HL-60/S4 (cell line): Measurements from ENCODE around the gene TGFB2.

Experiments used
- in situ Hi-C: fragments of 300-500 bp; cut with MboI; formaldehyde crosslinking; loops from 2 replicates; pipeline ENCODE4 v1.14.3; 2022; ENCODE audit warnings: low sequenced_read_pairs

Gene TGFB2

DNA sequence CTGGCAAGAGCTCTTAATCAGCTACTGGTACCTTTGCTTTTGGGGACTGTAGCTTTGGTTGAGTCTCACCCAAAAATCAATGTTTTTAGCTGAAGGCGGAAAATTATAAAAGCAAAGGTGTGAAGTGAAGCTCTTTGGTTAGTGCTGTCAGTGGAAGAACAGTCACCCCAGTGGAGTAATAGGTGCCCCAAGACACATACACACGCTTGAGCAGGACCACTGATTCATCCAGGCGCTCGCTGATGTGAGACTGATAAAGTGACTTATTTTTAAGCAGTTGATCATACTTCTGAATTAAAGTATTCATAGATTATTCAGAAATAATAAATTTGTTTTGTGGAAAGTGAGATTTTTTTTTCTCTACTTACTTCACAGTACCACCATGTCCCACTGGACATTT is 37.1 kb downstream of the TGFB2 start:
- in situ Hi-C loops = no loop called here

GRCh38 chr1:218383051-218383450 is 37.9 kb downstream of the TGFB2 start:
- in situ Hi-C loops = no loop called here

DNA sequence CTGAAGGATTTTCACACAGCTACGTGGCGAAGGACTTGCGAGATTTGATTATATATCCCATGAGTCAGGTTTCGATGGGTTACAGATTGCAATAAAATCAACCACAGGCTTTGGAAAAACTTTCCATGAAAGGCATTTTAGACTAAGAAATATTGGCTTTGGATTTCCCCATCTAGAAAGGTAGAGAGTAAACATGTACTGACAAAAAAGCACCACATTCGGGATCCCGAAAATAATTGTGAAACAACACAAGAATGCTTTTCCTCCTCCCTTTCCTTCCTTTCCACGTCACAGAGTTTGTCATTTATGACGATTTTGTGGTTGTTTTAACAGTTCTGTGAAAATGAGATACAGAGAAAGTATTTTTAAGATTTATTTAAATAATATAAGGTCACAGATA is 38.5 kb downstream of the TGFB2 start:
- in situ Hi-C loops = no loop called here

DNA sequence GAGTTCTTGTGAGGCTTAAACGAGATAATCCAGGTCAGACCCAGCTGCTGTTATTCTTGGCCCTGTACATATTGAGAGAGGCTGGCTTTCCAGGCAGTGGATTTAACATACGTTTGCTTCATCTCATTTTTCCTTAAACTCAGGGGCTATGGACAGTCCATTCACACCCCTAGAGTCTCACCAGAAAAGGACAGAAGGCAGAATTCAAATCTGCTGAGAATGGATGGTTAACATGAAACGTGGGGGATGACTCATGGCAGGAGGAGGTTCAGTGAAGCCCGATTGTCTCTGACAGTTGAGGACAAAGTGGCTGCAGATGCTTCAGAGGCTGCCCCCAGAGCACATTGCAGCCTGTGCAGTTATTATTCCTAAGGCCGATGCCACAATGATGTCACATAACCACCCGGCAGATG is 39.5 kb downstream of the TGFB2 start:
- in situ Hi-C loops = no loop called here

- in situ Hi-C loops = no loop called here
These were observed 43.5 kb downstream of the TGFB2 start for GRCh38 chr1:218388591-218388990.

DNA sequence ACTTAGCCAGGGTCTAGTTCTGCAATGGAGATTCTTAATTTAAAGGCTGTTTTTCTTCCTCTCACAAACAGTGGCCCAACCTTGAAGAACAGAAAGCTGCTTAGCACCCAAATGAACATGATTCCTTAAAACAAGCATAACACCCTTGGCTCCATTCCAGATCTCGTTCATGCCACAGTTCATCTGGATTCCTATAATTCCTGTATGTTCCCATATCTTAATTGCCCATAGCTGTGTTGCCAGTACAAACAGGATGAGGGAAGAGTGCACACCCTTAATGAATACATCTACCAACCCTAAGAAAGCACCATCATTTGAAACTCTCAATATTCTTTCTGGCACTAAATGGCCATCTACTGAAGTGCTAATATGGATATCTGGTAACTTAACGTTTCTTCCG is 45.5 kb downstream of the TGFB2 start:
- in situ Hi-C loops = no loop called here

GRCh38 chr1:218392780-218393179 is 47.6 kb downstream of the TGFB2 start:
- in situ Hi-C loops = no loop called here

GRCh38 chr1:218394416-218394815 is 49.3 kb downstream of the TGFB2 start:
- in situ Hi-C loops = no loop called here

DNA sequence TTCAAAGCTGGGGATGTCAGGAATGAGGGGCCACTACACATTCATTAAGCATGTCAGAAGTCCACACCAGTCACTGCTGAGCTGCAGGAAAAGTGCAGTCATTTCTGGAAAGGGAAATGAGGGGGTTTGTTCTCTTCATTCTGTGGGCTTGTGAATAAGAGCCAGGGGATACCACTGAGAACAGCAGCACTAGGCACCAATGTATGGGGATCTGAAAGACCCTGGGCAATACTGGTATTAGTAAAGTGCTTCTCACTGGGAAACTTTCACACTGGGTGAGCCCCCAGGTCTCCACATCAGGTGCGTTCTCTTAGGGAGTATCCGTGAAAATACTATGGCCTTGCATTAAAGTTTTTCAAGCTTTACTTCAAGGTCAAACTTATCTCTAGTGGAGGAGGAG is 49.9 kb downstream of the TGFB2 start:
- in situ Hi-C loops = no loop called here

- in situ Hi-C loops = no loop called here
These were observed 50.8 kb downstream of the TGFB2 start for GRCh38 chr1:218395916-218396315.

DNA sequence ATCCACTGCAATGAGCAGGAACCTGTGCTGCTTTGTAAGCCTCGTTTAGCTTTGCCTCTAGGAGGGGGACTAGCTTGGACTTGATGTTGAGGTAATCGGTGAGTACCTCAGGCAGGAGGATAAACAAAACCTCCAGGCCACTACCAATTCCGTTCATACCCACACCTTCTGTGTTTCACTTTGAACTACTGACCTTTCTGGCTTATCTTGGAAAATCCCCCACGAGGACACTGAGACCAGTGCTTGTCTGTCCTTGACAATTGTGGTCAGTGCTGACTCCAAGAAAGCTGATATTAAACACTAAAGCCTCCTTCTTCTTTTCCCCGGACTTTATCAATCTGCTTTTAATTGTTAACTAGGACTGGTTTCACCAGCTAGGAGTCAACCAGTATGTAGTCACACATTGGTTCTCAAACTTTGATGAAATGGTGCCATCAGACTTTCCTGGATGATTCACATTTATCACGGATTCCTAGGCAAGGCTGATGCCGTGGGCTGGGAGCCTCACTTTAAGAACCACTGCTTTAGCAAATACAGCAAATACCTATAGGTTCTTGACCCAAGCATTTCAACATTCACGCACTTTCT is 52.7 kb downstream of the TGFB2 start:
- in situ Hi-C loops = no loop called here

DNA sequence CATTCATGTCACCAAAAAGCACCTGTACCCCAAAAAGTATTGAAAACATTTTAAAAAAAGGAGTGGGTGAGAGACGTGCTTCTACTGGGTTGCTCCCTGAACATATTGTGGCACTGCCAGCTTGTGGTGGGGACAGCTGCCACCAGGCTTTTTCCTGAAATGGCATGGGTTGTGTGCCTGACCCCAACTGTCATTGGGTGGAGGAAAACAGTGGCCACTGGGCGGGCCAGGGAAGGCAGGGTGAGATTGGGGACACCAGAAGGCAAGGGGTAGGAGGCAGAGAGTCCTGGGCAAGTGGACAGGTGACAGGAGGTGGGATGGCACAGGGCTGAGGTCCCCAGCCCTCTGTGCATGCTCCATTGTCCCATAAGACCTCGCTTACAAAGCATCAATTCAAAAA is 55.5 kb downstream of the TGFB2 start:
- in situ Hi-C loops = no loop called here

- in situ Hi-C loops = no loop called here
These were observed 56.4 kb downstream of the TGFB2 start for GRCh38 chr1:218401441-218401997.

GRCh38 chr1:218401998-218402785 is 57.1 kb downstream of the TGFB2 start:
- in situ Hi-C loops = no loop called here

GRCh38 chr1:218402786-218403120 is 57.6 kb downstream of the TGFB2 start:
- in situ Hi-C loops = no loop called here

DNA sequence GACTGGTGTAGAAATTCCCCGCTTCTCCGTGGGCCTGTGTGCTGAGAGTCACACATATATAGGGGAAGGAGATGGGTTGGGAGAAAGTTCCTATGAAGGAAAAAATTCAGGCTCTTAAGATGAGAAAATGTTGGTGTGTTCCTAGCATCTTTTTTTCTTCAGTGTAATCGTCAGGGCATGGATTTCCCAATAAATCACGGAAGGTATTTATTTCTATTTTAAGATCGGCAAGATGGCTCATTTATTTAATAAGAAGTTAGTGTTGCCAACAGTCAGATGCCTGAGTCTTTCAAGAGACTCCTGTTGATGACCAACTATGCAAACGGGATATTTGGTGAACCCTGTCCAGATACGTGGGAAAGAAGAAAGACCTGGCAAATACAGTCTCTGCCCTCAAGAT is 58.2 kb downstream of the TGFB2 start:
- in situ Hi-C loops = no loop called here

DNA sequence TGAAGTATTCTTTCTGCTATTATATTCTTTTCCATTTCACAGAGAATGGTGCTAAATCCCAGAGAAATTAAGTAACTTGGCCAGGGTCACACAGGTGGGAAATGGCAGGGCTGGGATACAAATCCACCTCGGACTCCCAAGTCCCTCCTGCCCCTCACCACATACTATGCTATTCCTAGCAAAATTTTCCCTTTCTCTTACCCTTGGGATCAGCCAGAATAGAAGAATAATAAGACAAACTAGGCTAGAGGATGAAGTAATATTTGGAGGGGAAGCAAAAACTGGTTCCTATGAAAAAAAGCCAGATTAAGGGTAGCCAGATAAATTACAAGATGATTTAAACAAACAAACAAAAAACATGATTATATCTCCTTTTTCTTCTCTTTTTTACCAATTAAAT is 62.5 kb downstream of the TGFB2 start:
- in situ Hi-C loops = no loop called here

DNA sequence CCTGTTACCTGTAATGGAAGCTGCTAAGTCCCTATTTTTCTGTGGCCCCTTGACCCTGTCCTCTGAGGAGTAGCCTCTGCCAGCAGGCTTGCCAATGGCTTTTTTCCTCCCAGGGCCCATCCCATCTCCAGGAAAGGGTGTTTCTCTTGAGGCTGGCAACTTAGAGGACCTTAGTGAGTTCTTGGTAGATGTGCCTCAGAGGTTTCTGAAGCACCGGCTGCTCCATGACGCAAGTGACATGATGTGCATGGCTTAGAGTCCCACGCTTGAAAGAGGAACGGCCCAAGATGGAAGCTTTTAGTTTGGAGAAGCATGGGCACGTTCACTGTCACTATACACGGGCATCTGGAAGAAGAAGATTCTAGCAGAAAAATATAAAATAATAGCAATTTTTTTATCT is 63.0 kb downstream of the TGFB2 start:
- in situ Hi-C loops = no loop called here

DNA sequence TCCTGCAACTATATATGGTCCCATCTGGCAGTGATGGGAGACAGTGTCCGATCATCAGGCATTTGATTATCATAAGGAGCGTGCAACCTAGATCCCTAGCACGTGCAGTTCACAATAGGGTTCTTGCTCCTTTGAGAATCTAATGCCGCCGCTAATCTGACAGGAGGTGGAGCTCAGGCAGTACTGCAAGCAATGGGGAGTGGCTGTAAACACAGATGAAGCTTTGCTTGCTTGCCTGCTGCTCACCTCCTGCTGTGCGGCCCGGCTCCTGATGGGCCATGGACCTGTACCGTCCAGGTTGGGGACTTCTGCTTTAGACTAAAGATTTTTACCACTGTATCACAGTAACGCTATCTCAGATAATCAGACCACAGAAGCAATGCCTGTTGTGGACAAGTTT is 63.8 kb downstream of the TGFB2 start:
- in situ Hi-C loops = no loop called here

DNA sequence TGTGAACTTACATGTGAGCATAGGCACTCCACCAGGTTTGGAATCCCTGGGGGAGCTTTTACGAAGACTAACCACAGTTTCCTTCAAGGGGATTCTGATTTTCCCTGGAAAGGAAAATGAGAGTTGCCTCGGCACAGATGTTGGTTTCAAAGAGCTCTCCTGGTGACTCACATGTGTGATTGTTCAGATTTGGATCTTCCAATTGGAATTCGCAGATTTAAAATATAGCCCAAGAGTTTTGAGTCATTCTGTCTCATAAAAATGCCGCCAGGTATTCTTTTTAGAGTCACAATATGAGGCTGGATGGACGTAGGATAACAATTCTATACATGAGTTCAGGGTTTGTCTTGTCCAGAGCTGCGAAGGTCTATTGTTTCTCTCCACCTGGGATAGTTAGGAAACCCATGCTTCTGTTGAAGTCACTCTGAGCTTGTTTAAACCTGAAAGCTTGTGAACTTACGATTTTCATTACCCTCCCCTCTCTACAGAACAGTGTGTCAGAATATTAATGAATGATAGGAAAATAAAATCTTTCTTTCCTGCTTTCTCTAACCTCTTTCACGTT is 64.9 kb downstream of the TGFB2 start:
- in situ Hi-C loops = no loop called here

- in situ Hi-C loops = no loop called here
These were observed 66.0 kb downstream of the TGFB2 start for GRCh38 chr1:218411101-218411500.

DNA sequence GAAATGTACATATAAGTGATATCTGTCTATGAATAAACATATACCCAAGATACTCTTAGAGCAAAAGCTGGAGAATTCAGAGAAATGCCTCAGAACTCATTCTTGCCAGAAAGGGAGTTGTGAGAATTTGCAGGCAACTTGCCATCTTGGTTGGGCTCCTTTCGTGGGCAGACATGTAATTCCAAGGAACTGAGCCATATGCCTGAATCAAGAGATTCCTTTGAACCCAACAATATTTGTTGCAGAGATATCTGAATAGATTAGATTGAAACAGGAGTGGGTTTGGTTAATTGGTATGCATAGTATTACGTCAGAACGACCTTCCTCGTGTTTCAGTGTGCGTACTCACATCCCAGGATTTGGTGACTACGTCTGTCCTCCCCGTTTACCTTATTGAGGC is 67.0 kb downstream of the TGFB2 start:
- in situ Hi-C loops = no loop called here
